Thoracic aorta (tissue), 2 donors: ENCODE measurements around the gene UCMA. TPM values are rescaled to one million over a fixed set of nuclear protein-coding genes. Genes with fewer than 3 reads are reported as not detected.

Source experiments
- ATAC-seq: fragments of 150-250 bp; one replicate; pipeline ENCODE4 v1.8.0; 2017; ENCODE audit warnings: low read depth; ENCODE audit not compliant: insufficient number of reproducible peaks, low FRiP score
- DNase-seq: peaks from one replicate; pipeline ENCODE4 v3.0.0-alpha.2; 2020; ENCODE audit warnings: low spot score
- H3K27ac ChIP-seq, 2 donors: fragments of 200-600 bp; sonication (generic); 1 replicate in 1 of 2; 2 replicates in 1 of 2; pipeline ENCODE4 v1.5.1; 2016; ENCODE audit warnings: mild to moderate bottlenecking in 2 of 2, moderate library complexity in 2 of 2
- H3K27me3 ChIP-seq: fragments of 200-600 bp; sonication (generic); replicated peaks from 2 replicates; pipeline ENCODE4 v1.6.0; 2016; ENCODE audit warnings: mild to moderate bottlenecking; ENCODE audit not compliant: insufficient read depth
- H3K36me3 ChIP-seq: fragments of 200-600 bp; sonication (generic); one replicate; pipeline ENCODE4 v1.5.1; 2016
- H3K4me1 ChIP-seq, 2 donors: fragments of 200-600 bp; sonication (generic); 1 replicate in 1 of 2; 2 replicates in 1 of 2; pipeline versions ENCODE4 v1.5.1 to v1.6.0; 2016; ENCODE audit warnings: low read depth in 2 of 2, mild to moderate bottlenecking in 1 of 2; ENCODE audit not compliant: control insufficient read depth in 1 of 2
- H3K4me3 ChIP-seq: fragments of 200-600 bp; sonication (generic); 2 replicates; pipeline ENCODE4 v1.5.1; 2016; ENCODE audit warnings: mild to moderate bottlenecking
- H3K9me3 ChIP-seq: fragments of 200-600 bp; sonication (generic); 2 replicates; pipeline ENCODE4 v1.5.1; 2016
- total RNA-seq, 2 donors: library from RNA; depleted of rRNA; stranded (reverse); fragments of >200 nt; gene quantifications; one replicate each; pipeline versions ENCODE4 v1.1.0 to v1.2.3, GENCODE V29; 2016
- TF ChIP-seq, protein P1 (sequence below): fragments of 200-600 bp; sonication (generic); IDR thresholded peaks from one replicate; pipeline ENCODE4 v1.5.1; 2019; ENCODE audit warnings: antibody characterized with exemption

Gene UCMA
- total RNA-seq, 2 donors from 2014 or later = not detected

DNA sequence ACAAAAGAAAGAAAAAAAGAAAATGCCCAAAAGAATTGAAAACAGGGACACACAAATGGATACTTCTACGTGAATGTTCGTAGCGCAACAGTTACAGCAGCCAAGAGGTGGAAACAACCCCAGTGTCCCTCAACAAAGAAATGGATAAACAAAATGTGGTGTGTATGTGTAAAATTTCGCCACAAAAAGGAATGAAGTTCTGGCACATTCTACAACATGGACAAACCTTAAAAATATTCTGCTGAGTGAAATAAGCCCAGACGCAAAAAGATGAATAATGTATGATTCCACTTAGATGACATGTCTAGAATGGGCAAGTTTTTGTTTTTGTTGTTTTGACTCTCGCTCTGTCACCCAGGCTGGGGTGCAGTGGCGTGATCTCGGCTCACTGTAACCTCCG, 10.9 kb downstream of the UCMA start:
- Histone ChIP-seq H3K4me3 (no peak overlapping the region), H3K27me3 (no peaks in the 10 kb centered on the region), H3K4me1 (peaks cover 0 to 10% of the 10 kb centered on the region in 2 donors), H3K36me3 (no peaks in the 10 kb centered on the region), H3K9me3 (no peaks in the 10 kb centered on the region), H3K27ac (no peak overlapping the region)
- ATAC-seq (no peak), DNase-seq (no peak)
- TF ChIP-seq, protein P1, sequence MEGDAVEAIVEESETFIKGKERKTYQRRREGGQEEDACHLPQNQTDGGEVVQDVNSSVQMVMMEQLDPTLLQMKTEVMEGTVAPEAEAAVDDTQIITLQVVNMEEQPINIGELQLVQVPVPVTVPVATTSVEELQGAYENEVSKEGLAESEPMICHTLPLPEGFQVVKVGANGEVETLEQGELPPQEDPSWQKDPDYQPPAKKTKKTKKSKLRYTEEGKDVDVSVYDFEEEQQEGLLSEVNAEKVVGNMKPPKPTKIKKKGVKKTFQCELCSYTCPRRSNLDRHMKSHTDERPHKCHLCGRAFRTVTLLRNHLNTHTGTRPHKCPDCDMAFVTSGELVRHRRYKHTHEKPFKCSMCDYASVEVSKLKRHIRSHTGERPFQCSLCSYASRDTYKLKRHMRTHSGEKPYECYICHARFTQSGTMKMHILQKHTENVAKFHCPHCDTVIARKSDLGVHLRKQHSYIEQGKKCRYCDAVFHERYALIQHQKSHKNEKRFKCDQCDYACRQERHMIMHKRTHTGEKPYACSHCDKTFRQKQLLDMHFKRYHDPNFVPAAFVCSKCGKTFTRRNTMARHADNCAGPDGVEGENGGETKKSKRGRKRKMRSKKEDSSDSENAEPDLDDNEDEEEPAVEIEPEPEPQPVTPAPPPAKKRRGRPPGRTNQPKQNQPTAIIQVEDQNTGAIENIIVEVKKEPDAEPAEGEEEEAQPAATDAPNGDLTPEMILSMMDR = no peak

GRCh38 chr10:13222566-13222965, 11.6 kb downstream of the UCMA start:
- no peak for ATAC-seq
- Histone ChIP-seq H3K36me3 (no peaks in the 10 kb centered on the region), H3K27ac (no peak overlapping the region), H3K4me1 (peaks cover 0 to 10% of the 10 kb centered on the region in 2 donors), H3K27me3 (no peaks in the 10 kb centered on the region), H3K4me3 (no peak overlapping the region), H3K9me3 (no peaks in the 10 kb centered on the region)
- DNase-seq = no peak
- TF ChIP-seq, protein P1 = no peak

DNA sequence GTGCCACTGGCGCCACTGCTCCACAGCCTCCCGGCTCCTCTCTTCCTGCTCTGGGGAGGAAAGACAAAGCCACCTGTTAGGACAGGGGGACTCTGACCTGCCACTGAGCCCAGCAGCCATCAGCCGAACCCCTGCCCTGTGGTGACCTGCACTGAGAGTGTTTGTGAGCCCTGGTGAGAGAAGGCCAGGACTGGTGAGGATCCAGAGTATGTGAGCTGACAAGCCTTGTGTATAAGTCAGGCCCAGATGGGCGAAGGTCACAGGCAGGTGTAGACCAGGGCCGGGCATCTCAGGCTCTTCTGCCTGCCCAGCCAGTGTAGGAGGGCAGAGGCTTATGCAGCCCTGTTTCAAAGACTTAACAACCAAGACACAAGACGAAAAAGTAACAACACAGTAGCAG, 12.0 kb downstream of the UCMA start:
- H3K27me3 ChIP-seq = no peaks in the 10 kb centered on the region
- H3K9me3 ChIP-seq = no peaks in the 10 kb centered on the region
- H3K27ac ChIP-seq = no peak overlapping the region
- H3K4me1 ChIP-seq = peaks cover 0 to 8% of the 10 kb centered on the region in 2 donors
- ATAC-seq (no peak), DNase-seq (no peak)
- no peaks in the 10 kb centered on the region for H3K36me3 ChIP-seq
- TF ChIP-seq, protein P1 = no peak
- H3K4me3 ChIP-seq = no peak overlapping the region

DNA sequence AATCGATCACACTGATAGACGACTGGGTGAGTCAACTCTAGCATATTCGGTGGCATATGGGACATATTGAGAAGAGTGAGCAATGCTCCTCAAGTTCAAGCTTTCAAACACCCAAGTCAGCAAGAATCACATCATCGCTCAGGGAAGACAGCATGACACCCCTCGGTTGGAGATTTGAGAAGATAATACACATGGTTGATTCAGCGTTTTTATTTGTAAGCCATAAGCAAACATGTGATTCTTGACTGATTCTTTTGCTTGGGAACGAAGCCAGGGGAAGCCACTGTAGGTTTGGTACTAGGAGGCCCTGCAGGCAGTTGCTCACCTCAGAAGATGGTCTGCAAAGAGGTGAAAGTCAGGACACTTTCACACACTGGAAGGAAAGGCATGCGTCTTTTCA, 12.6 kb downstream of the UCMA start:
- Histone ChIP-seq H3K4me3 (no peak overlapping the region), H3K36me3 (no peaks in the 10 kb centered on the region), H3K27ac (no peak overlapping the region), H3K4me1 (peaks cover 0 to 2% of the 10 kb centered on the region in 2 donors), H3K27me3 (no peaks in the 10 kb centered on the region), H3K9me3 (no peaks in the 10 kb centered on the region)
- TF ChIP-seq, protein P1 = no peak
- ATAC-seq = no peak
- no peak for DNase-seq

DNA sequence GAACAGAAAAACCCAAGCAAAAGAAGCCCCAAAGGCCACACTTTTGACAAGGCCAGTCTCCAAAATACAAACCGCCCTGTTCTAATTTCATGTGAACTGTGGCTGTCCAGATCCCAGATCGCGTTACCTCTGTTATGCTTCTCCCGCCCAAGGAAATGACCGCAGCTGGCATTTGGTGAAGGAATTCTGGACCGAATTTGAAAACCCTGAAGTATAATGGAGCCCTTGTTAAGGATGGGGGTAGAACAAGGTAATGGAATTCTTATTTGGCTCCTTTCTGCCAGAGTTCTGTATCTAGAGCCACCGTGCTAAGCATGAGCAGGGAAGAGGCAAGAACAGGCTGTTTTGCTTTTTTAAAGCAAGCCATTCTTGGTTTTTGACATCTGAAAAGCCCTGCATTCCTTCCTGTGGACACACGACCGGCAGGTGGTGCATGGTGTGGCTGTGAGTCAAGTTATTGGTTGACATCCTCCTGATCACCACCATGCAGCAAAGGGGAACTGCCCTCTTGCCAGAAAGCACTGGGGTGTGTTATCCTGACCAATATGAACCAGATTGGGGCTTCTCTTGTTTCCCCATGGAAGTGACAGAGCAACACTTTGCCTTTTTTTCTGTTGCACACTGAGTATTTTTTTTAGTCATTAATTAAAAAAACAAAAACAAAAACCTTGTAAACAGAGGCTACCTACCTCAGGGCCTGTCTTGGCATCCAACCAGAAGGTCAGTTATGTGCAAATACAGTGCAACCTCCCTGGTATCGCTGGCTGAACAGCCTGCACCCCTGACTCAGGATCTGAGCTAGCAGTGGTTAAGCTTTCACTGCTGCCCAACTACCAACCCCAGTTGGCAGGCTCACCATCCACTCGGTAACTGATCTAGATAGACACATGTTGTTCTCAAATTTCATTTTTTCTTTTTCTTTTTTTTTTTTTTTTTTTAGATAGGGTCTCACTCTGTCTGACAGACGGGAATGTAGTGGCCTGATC, 14.2 kb downstream of the UCMA start:
- H3K4me3 ChIP-seq = no peak overlapping the region
- H3K4me1 ChIP-seq = no peaks in the 10 kb centered on the region
- ATAC-seq = no peak
- H3K27me3 ChIP-seq = no peaks in the 10 kb centered on the region
- H3K36me3 ChIP-seq = no peaks in the 10 kb centered on the region
- no peaks in the 10 kb centered on the region for H3K9me3 ChIP-seq
- no peak for DNase-seq
- TF ChIP-seq, protein P1 = no peak
- H3K27ac ChIP-seq = no peak overlapping the region
